CD14-positive monocyte (primary cell): ENCODE results near the gene MYRFL. TPM values are rescaled to one million over a fixed set of nuclear protein-coding genes. Genes with fewer than 3 reads are reported as not detected.

Experiments
- DNase-seq, 3 donors: peaks; one replicate each; pipeline ENCODE4 v3.0.0-alpha.2; 2011 to 2022
- H2AFZ ChIP-seq: 2 replicates; pipeline ENCODE4 v1.6.0; 2012; ENCODE audit warnings: mild to moderate bottlenecking, low read depth, low read length, inconsistent platforms; ENCODE audit not compliant: insufficient read depth, poor library complexity, severe bottlenecking
- H3K27ac ChIP-seq, 2 donors: 1 replicate in 1 of 2; 2 replicates in 1 of 2; pipeline ENCODE4 v1.5.1; 2012 to 2013; ENCODE audit warnings: low read length in 2 of 2, control low read depth in 1 of 2, inconsistent platforms in 1 of 2, low read depth in 1 of 2, mild to moderate bottlenecking in 1 of 2
- H3K27me3 ChIP-seq, 2 donors: one replicate each; pipeline versions ENCODE4 v1.6.0 to v1.6.1; 2011 to 2013; ENCODE audit warnings: low read length in 2 of 2; ENCODE audit not compliant: control insufficient read depth in 2 of 2, insufficient read depth in 2 of 2
- H3K36me3 ChIP-seq, 2 donors: replicated peaks in 1 of 2; 1 replicate in 1 of 2; 2 replicates in 1 of 2; pipeline versions ENCODE4 v1.5.1 to v1.6.1; 2012 to 2013; ENCODE audit warnings: low read length in 2 of 2, control low read depth in 1 of 2, inconsistent platforms in 1 of 2, mild to moderate bottlenecking in 1 of 2; ENCODE audit not compliant: insufficient read depth in 2 of 2, control insufficient read depth in 1 of 2
- H3K4me1 ChIP-seq, 2 donors: 1 replicate in 1 of 2; 2 replicates in 1 of 2; pipeline versions ENCODE4 v1.5.1 to v1.6.1; 2012 to 2013; ENCODE audit warnings: low read length in 2 of 2, control low read depth in 1 of 2, inconsistent platforms in 1 of 2, mild to moderate bottlenecking in 1 of 2, moderate library complexity in 1 of 2; ENCODE audit not compliant: insufficient read depth in 2 of 2, control insufficient read depth in 1 of 2
- H3K4me2 ChIP-seq: replicated peaks from 2 replicates; pipeline ENCODE3; 2012; ENCODE audit warnings: low read length, moderate library complexity, mild to moderate bottlenecking; ENCODE audit not compliant: poor library complexity, severe bottlenecking; ENCODE audit errors: extremely low read depth
- H3K4me3 ChIP-seq, 3 experiments: fragments of 200-600 bp in 1 of 3; sonication (generic) in 1 of 3; replicated peaks in 1 of 3; 1 replicate in 2 of 3; 2 replicates in 1 of 3; pipeline ENCODE4 v1.5.1; 2011 to 2013; ENCODE audit warnings: low read length in 3 of 3, mild to moderate bottlenecking in 3 of 3, control low read depth in 2 of 3, low read depth in 2 of 3, inconsistent platforms in 1 of 3, moderate library complexity in 1 of 3
- H3K79me2 ChIP-seq: 2 replicates; pipeline ENCODE4 v1.6.0; 2012; ENCODE audit warnings: mild to moderate bottlenecking, control low read depth, inconsistent platforms, low read length, moderate library complexity; ENCODE audit not compliant: insufficient read depth
- H3K9ac ChIP-seq: 2 replicates; pipeline ENCODE4 v1.6.0; 2017; ENCODE audit warnings: low read length, mild to moderate bottlenecking; ENCODE audit not compliant: insufficient read depth, poor library complexity, severe bottlenecking
- H3K9me3 ChIP-seq, 2 donors: replicated peaks in 1 of 2; 1 replicate in 1 of 2; 2 replicates in 1 of 2; pipeline versions ENCODE4 v1.5.1 to v1.6.1; 2012 to 2013; ENCODE audit warnings: low read length in 2 of 2, control low read depth in 1 of 2; ENCODE audit not compliant: control insufficient read depth in 1 of 2, insufficient read depth in 1 of 2
- H4K20me1 ChIP-seq: 2 replicates; pipeline ENCODE4 v1.6.0; 2012; ENCODE audit warnings: mild to moderate bottlenecking, low read length, control low read depth, moderate library complexity; ENCODE audit not compliant: insufficient read depth
- H3K27ac Mint-ChIP-seq, 7 donors: one replicate each; pipeline ENCODE4 v1.8.0; 2020; ENCODE audit warnings: mild to moderate bottlenecking in 7 of 7, mixed read lengths in 7 of 7, moderate library complexity in 6 of 7, inconsistent platforms in 2 of 7
- H3K27me3 Mint-ChIP-seq, 3 donors: one replicate each; pipeline ENCODE4 v1.8.0; 2021 to 2022; ENCODE audit warnings: low read depth in 3 of 3, mild to moderate bottlenecking in 3 of 3, mixed read lengths in 3 of 3, moderate library complexity in 3 of 3, inconsistent platforms in 1 of 3
- H3K36me3 Mint-ChIP-seq, 2 donors: one replicate each; pipeline ENCODE4 v1.8.0; 2020; ENCODE audit warnings: mixed read lengths in 2 of 2, inconsistent platforms in 1 of 2, mild to moderate bottlenecking in 1 of 2
- H3K4me1 Mint-ChIP-seq: one replicate; pipeline ENCODE4 v1.8.0; 2020; ENCODE audit warnings: mild to moderate bottlenecking, mixed read lengths
- H3K4me3 Mint-ChIP-seq, 2 donors: one replicate each; pipeline ENCODE4 v1.8.0; 2020; ENCODE audit warnings: mild to moderate bottlenecking in 2 of 2, mixed read lengths in 2 of 2, moderate library complexity in 1 of 2
- H3K9me3 Mint-ChIP-seq, 7 donors: one replicate each; pipeline ENCODE4 v1.8.0; 2020 to 2022; ENCODE audit warnings: mixed read lengths in 7 of 7, mild to moderate bottlenecking in 6 of 7, moderate library complexity in 6 of 7, inconsistent platforms in 2 of 7
- CTCF ChIP-seq: fragments of 200-600 bp; IDR thresholded peaks from one replicate; pipeline ENCODE4 v1.8.0; 2022; ENCODE audit warnings: antibody characterized with exemption, mild to moderate bottlenecking
- WGBS: methylation state at CpG from one replicate; pipeline ENCODE4 v1.1.5; 2013; ENCODE audit warnings: missing lambda C conversion rate; ENCODE audit not compliant: insufficient coverage; 5-methylcytosine and 5-hydroxymethylcytosine counted together
- intact Hi-C, 2 donors: fragments of 100-400 bp; cut with micrococcal nuclease; formaldehyde crosslinking; loops; one replicate each; pipeline versions ENCODE4 v1.15.0 to v1.15.1; 2023
- polyA plus RNA-seq, 3 donors: library from polyadenylated mRNA; depleted of rRNA in 1 of 3; unstranded in 2 of 3; stranded (reverse) in 1 of 3; fragments of 300-500 nt in 2 of 3; fragments of >200 nt in 1 of 3; fragmentation: Illumina TruSeq in 2 of 3; gene quantifications; 1 replicate in 2 of 3; 2 replicates in 1 of 3; pipeline ENCODE4 v1.2.3, GENCODE V29; 2012 to 2021

The MYRFL gene
- polyA plus RNA-seq, 3 donors, result not detected

- intact Hi-C loops, result no loop called here
- Histone ChIP-seq H3K4me2 (no peak overlapping the region), H3K9ac (no peak overlapping the region), H3K27me3 (no peaks in the 10 kb centered on the region), H3K4me3 (no peak overlapping the region), H3K27ac (no peak overlapping the region), H3K79me2 (no peaks in the 10 kb centered on the region), H4K20me1 (no peaks in the 10 kb centered on the region), H3K9me3 (no peaks in the 10 kb centered on the region), H2AFZ (no peak overlapping the region), H3K4me1 (peaks cover 15% of the 10 kb centered on the region in 2 donors), H3K36me3 (no peaks in the 10 kb centered on the region)
- WGBS, result no CpG with 5 or more reads among the region's 2 CpGs
- H3K4me1 Mint-ChIP-seq, result peaks cover 20% of the 10 kb centered on the region
- TF ChIP-seq CTCF, result no peak
- H3K36me3 Mint-ChIP-seq, result no peaks in the 10 kb centered on the region
- H3K4me3 Mint-ChIP-seq, result no peak overlapping the region
- no peak overlapping the region for H3K27ac Mint-ChIP-seq
- no peak for DNase-seq
- peaks cover 0 to 4% (median 0%) of the 10 kb centered on the region in 7 donors for H3K9me3 Mint-ChIP-seq
- H3K27me3 Mint-ChIP-seq, result peaks cover 0 to 4% (median 0%) of the 10 kb centered on the region in 3 donors
Measured at GRCh38 chr12:69932154-69932553, 107.1 kb downstream of the MYRFL start.

GRCh38 chr12:69932676-69933552, 107.9 kb downstream of the MYRFL start:
- 90% methylated on average over 5 of the region's 6 CpGs for WGBS
- Mint-ChIP-seq H3K4me3 (no peak overlapping the region), H3K36me3 (no peaks in the 10 kb centered on the region), H3K27ac (no peak overlapping the region), H3K4me1 (peaks cover 12% of the 10 kb centered on the region), H3K27me3 (peaks cover 0 to 4% (median 0%) of the 10 kb centered on the region in 3 donors), H3K9me3 (peaks cover 0 to 4% (median 0%) of the 10 kb centered on the region in 7 donors)
- no peaks in the 10 kb centered on the region for H3K27me3 ChIP-seq
- no peaks in the 10 kb centered on the region for H4K20me1 ChIP-seq
- no peaks in the 10 kb centered on the region for H3K9me3 ChIP-seq
- no peak overlapping the region for H3K27ac ChIP-seq
- peaks cover 7 to 8% of the 10 kb centered on the region in 2 donors for H3K4me1 ChIP-seq
- intact Hi-C loops, result no loop called here
- H3K4me2 ChIP-seq, result no peak overlapping the region
- H3K4me3 ChIP-seq, result no peak overlapping the region
- no peaks in the 10 kb centered on the region for H3K36me3 ChIP-seq
- no peak overlapping the region for H3K9ac ChIP-seq
- H2AFZ ChIP-seq, result no peak overlapping the region
- TF ChIP-seq CTCF, result no peak
- H3K79me2 ChIP-seq, result no peaks in the 10 kb centered on the region
- no peak for DNase-seq
